Measurements from ENCODE around the gene RPL35A.

DNA sequence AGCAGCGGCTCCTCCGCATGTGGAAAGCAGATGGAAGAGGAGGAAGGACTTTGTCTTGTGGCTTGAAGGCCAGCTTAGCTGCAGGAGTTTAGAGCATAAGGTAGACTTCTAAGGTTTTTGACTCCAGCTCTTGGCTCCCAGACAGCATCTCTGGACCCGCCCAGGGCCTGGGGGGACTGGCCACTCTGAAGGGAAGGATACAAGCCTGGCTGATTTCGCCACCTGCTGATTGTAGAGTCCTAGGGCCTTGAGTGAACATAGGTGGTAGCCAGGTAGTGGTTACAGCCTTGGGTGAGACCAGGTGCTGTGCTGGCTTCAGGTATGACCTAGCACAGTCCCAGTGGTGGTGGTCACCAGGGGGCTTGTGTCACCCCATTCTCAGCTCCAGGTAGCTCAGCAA lies 48.4 kb upstream of the RPL35A start:
- TF ChIP-seq, protein P1, sequence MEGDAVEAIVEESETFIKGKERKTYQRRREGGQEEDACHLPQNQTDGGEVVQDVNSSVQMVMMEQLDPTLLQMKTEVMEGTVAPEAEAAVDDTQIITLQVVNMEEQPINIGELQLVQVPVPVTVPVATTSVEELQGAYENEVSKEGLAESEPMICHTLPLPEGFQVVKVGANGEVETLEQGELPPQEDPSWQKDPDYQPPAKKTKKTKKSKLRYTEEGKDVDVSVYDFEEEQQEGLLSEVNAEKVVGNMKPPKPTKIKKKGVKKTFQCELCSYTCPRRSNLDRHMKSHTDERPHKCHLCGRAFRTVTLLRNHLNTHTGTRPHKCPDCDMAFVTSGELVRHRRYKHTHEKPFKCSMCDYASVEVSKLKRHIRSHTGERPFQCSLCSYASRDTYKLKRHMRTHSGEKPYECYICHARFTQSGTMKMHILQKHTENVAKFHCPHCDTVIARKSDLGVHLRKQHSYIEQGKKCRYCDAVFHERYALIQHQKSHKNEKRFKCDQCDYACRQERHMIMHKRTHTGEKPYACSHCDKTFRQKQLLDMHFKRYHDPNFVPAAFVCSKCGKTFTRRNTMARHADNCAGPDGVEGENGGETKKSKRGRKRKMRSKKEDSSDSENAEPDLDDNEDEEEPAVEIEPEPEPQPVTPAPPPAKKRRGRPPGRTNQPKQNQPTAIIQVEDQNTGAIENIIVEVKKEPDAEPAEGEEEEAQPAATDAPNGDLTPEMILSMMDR (conservative IDR thresholded peaks at IDR 0.05; ENCODE audit: low read depth, low read length) = no peak
- TF ChIP-seq EZH2 (IDR thresholded peaks at IDR 0.05; ENCODE audit: low read length, unreplicated experiment) (no peak), EZH2phosphoT487 (IDR thresholded peaks at IDR 0.05; ENCODE audit: borderline replicate concordance, low read length) (no peak)
